H1 (cell line): ENCODE measurements around the gene GRAMD2A. TPM values are rescaled to one million over a fixed set of nuclear protein-coding genes. Genes with fewer than 3 reads are reported as not detected.

ENCODE experiments used
- CTCF ChIA-PET: fragments of 300-600 bp; sonication (Branson Sonifier 250); formaldehyde crosslinking; loops from one replicate; lab custom pipeline; 2021; ENCODE audit not compliant: partially characterized antibody; lab: Charles Lee
- POLR2A ChIA-PET: fragments of 300-600 bp; sonication (Branson Sonifier 250); formaldehyde crosslinking; loops from one replicate; lab custom pipeline; 2021; ENCODE audit warnings: inconsistent platforms; ENCODE audit not compliant: partially characterized antibody; lab: Charles Lee
- DNase-seq, 2 experiments: peaks; one replicate each; pipeline versions ENCODE4 v3.0.0 to v3.0.0-alpha.2; 2010 to 2022; ENCODE audit warnings: low spot score in 2 of 2, low read depth in 1 of 2, mixed read lengths in 1 of 2
- FAIRE-seq: peaks from 2 replicates; lab custom pipeline; 2011; peaks lifted over from hg19 to GRCh38; lab: Jason Lieb, UNC
- H2AFZ ChIP-seq: 2 replicates; pipeline ENCODE4 v1.8.1; 2012; ENCODE audit warnings: low read length, inconsistent platforms
- H2AK5ac ChIP-seq: 2 replicates; pipeline ENCODE4 v1.6.1; 2013; ENCODE audit warnings: low read depth, low read length
- H2BK120ac ChIP-seq: replicated peaks from 2 replicates; pipeline ENCODE3; 2013; ENCODE audit warnings: low read depth, low read length, inconsistent platforms
- H2BK12ac ChIP-seq: 2 replicates; pipeline ENCODE4 v1.6.1; 2013; ENCODE audit warnings: low read depth, low read length
- H2BK15ac ChIP-seq: 2 replicates; pipeline ENCODE4 v1.6.1; 2013; ENCODE audit warnings: low read length
- H2BK20ac ChIP-seq: 2 replicates; pipeline ENCODE4 v1.6.1; 2013; ENCODE audit warnings: low read length
- H2BK5ac ChIP-seq: 2 replicates; pipeline ENCODE4 v1.6.1; 2013; ENCODE audit warnings: low read depth, low read length
- H3K14ac ChIP-seq: 2 replicates; pipeline ENCODE4 v1.6.1; 2013; ENCODE audit warnings: inconsistent platforms; ENCODE audit not compliant: insufficient read length
- H3K18ac ChIP-seq: 2 replicates; pipeline ENCODE4 v1.6.1; 2013; ENCODE audit warnings: low read length; ENCODE audit errors: extremely low read depth
- H3K23ac ChIP-seq: 2 replicates; pipeline ENCODE4 v1.6.1; 2013; ENCODE audit warnings: inconsistent platforms; ENCODE audit not compliant: insufficient read length
- H3K23me2 ChIP-seq: 2 replicates; pipeline ENCODE4 v1.6.1; 2013; ENCODE audit warnings: low read depth, low read length
- H3K27ac ChIP-seq: 2 replicates; pipeline ENCODE4 v1.6.1; 2011; ENCODE audit warnings: low read depth, low read length, inconsistent platforms
- H3K27me3 ChIP-seq, 4 experiments: replicated peaks in 1 of 4; 1 replicate in 1 of 4; 2 replicates in 3 of 4; pipeline versions ENCODE4 v1.6.1 to v1.8.1; 2011 to 2013; ENCODE audit warnings: low read length in 3 of 4, mild to moderate bottlenecking in 3 of 4, inconsistent platforms in 2 of 4, mixed read lengths in 2 of 4, moderate library complexity in 1 of 4; ENCODE audit not compliant: control insufficient read depth in 3 of 4, insufficient read depth in 3 of 4; ENCODE audit errors: extremely low read depth in 1 of 4
- H3K36me3 ChIP-seq, 4 experiments: 2 replicates each; pipeline versions ENCODE4 v1.6.1 to v1.8.1; 2011 to 2013; ENCODE audit warnings: mild to moderate bottlenecking in 4 of 4, low read length in 3 of 4, moderate library complexity in 2 of 4, control low read depth in 1 of 4, inconsistent platforms in 1 of 4; ENCODE audit not compliant: insufficient read depth in 4 of 4, control insufficient read depth in 2 of 4
- H3K4ac ChIP-seq: replicated peaks from 2 replicates; pipeline ENCODE3; 2013; ENCODE audit warnings: low read length, low read depth, mixed read lengths, inconsistent platforms; ENCODE audit not compliant: insufficient read length
- H3K4me1 ChIP-seq, 4 experiments: replicated peaks in 1 of 4; 1 replicate in 1 of 4; 2 replicates in 3 of 4; pipeline versions ENCODE4 v1.6.1 to v1.8.1; 2011 to 2013; ENCODE audit warnings: low read length in 3 of 4, inconsistent platforms in 2 of 4, mixed read lengths in 1 of 4; ENCODE audit not compliant: insufficient read depth in 4 of 4, control insufficient read depth in 3 of 4
- H3K4me2 ChIP-seq, 2 experiments: 2 replicates each; pipeline versions ENCODE4 v1.6.1 to v1.8.1; 2011 to 2013; ENCODE audit warnings: low read depth in 2 of 2, low read length in 2 of 2, control low read depth in 1 of 2, inconsistent platforms in 1 of 2, mild to moderate bottlenecking in 1 of 2; ENCODE audit not compliant: insufficient read depth in 1 of 2
- H3K4me3 ChIP-seq, 4 experiments: fragments of 200-600, 300-600 bp in 1 of 4; sonication (generic), shearing (Covaris generic), sonication (Bioruptor Twin) in 1 of 4; 2 replicates each; pipeline versions ENCODE4 v1.5.1 to v1.8.1; 2011 to 2016; ENCODE audit warnings: low read length in 4 of 4, low read depth in 3 of 4, control low read depth in 2 of 4, inconsistent platforms in 2 of 4, mild to moderate bottlenecking in 2 of 4, mixed read lengths in 1 of 4, moderate library complexity in 1 of 4; ENCODE audit not compliant: insufficient read depth in 2 of 4; ENCODE audit errors: extremely low read depth in 1 of 4
- H3K56ac ChIP-seq: replicated peaks from 2 replicates; pipeline ENCODE3; 2013; ENCODE audit warnings: low read depth, mild to moderate bottlenecking, mixed read lengths, low read length, inconsistent platforms; ENCODE audit not compliant: insufficient read length
- H3K79me1 ChIP-seq: 2 replicates; pipeline ENCODE4 v1.6.1; 2013; ENCODE audit warnings: low read depth, low read length, control low read depth
- H3K79me2 ChIP-seq, 2 experiments: 2 replicates each; pipeline versions ENCODE4 v1.6.1 to v1.8.1; 2012 to 2013; ENCODE audit warnings: low read length in 2 of 2, mild to moderate bottlenecking in 2 of 2, inconsistent platforms in 1 of 2; ENCODE audit not compliant: insufficient read depth in 2 of 2, control insufficient read depth in 1 of 2
- H3K9ac ChIP-seq, 4 experiments: replicated peaks in 1 of 4; 1 replicate in 1 of 4; 2 replicates in 3 of 4; pipeline versions ENCODE4 v1.6.1 to v1.8.1; 2011 to 2013; ENCODE audit warnings: low read depth in 3 of 4, low read length in 3 of 4, control low read depth in 2 of 4, mild to moderate bottlenecking in 2 of 4, moderate library complexity in 2 of 4, inconsistent platforms in 1 of 4; ENCODE audit errors: extremely low read depth in 1 of 4
- H3K9me3 ChIP-seq, 2 experiments: 2 replicates each; pipeline versions ENCODE4 v1.6.1 to v1.8.1; 2012 to 2013; ENCODE audit warnings: mild to moderate bottlenecking in 2 of 2, moderate library complexity in 2 of 2, control low read depth in 1 of 2, inconsistent platforms in 1 of 2, low read depth in 1 of 2, low read length in 1 of 2, mixed read lengths in 1 of 2; ENCODE audit not compliant: insufficient read depth in 2 of 2
- H4K20me1 ChIP-seq, 2 experiments: replicated peaks in 1 of 2; 2 replicates each; pipeline versions ENCODE3 to v1.8.1; 2011 to 2013; ENCODE audit warnings: inconsistent platforms in 2 of 2, low read length in 2 of 2, mild to moderate bottlenecking in 1 of 2; ENCODE audit not compliant: insufficient read depth in 2 of 2, control insufficient read depth in 1 of 2
- H4K5ac ChIP-seq: 2 replicates; pipeline ENCODE4 v1.6.1; 2013; ENCODE audit warnings: low read length, low read depth, mixed read lengths, inconsistent platforms; ENCODE audit not compliant: insufficient read length
- H4K8ac ChIP-seq: 2 replicates; pipeline ENCODE4 v1.8.0; 2013; ENCODE audit warnings: mild to moderate bottlenecking, moderate library complexity, low read length, inconsistent platforms; ENCODE audit not compliant: insufficient read depth; ENCODE audit errors: extremely low read depth
- H4K91ac ChIP-seq: replicated peaks from 2 replicates; pipeline ENCODE3; 2013; ENCODE audit warnings: low read length, mixed read lengths, inconsistent platforms; ENCODE audit not compliant: insufficient read length
- SIX5 ChIP-seq: IDR thresholded peaks from 2 replicates; pipeline ENCODE4 v1.6.1; 2011; ENCODE audit warnings: mild to moderate bottlenecking, low read depth, low read length
- SP2 ChIP-seq: IDR thresholded peaks from 2 replicates; pipeline ENCODE4 v1.6.1; 2012; ENCODE audit warnings: mild to moderate bottlenecking, low read length, inconsistent platforms
- WGBS, 2 experiments: shearing (Covaris generic) in 1 of 2; methylation state at CpG; one replicate each; pipeline versions ENCODE4 v1.1.6 to v1.1.7; 2013 to 2015; ENCODE audit warnings: low lambda C conversion rate in 2 of 2, mixed read lengths in 2 of 2, inconsistent platforms in 1 of 2, low coverage in 1 of 2, missing lambda C conversion rate in 1 of 2; ENCODE audit not compliant: insufficient replicate concordance in 2 of 2, insufficient coverage in 1 of 2, insufficient read length in 1 of 2; ENCODE audit errors: extremely low coverage in 1 of 2, missing lambda C conversion rate in 1 of 2; 5-methylcytosine and 5-hydroxymethylcytosine counted together
- polyA plus RNA-seq, 7 experiments: library from polyadenylated mRNA; depleted of rRNA in 3 of 7; stranded (reverse) in 5 of 7; unstranded in 2 of 7; fragments of >200 nt in 5 of 7; fragments of 200-250 nt in 2 of 7; gene quantifications; 1 replicate in 5 of 7; 2 replicates in 1 of 7; 4 replicates in 1 of 7; pipeline versions ENCODE4 v1.2.1 to v1.2.3, GENCODE V29; 2011 to 2013; ENCODE audit warnings: missing spikeins in 2 of 7, mixed read lengths in 2 of 7
- total RNA-seq: library from RNA; stranded (reverse); fragmentation: NEBNext Ultra II Directional; extraction: Animal tissue kit (Norgen Biotek cat#: 25700); gene quantifications from 2 replicates; pipeline ENCODE4 v1.2.1, GENCODE V29; 2021

GRAMD2A gene
- total and polyA plus RNA-seq, 2 of the 8 experiments (the other 6 are each of a cell fraction or from before 2014, with no cell fraction given): 0.57 to 1.5 TPM

GRCh38 chr15:72203507-72203837 is 5.9 kb upstream of the GRAMD2A start:
- H4K8ac ChIP-seq: no peak overlapping the region
- H4K20me1 ChIP-seq: peaks cover 28 to 34% of the 10 kb centered on the region in 2 experiments
- ChIA-PET CTCF (interaction anchor here (0.6 to 1.2 kb wide), 5 partner anchors 9 to 242 kb away, joined by 3 to 5 read pairs (median 3); no protein-coding TSS in a partner anchor), POLR2A (interaction anchor here (0.8 to 1.4 kb wide), 4 partner anchors 16 to 28 kb away, joined by 3 to 5 read pairs (median 4); partner anchors contain the start of gene PKM)
- no peak overlapping the region for H3K14ac ChIP-seq
- no peaks in the 10 kb centered on the region for H3K27me3 ChIP-seq
- no peak overlapping the region for H3K56ac ChIP-seq
- no peak overlapping the region for H3K4ac ChIP-seq
- DNase-seq (no peak), FAIRE-seq (no peak)
- H3K23ac ChIP-seq: no peak overlapping the region
- peaks cover 5% of the 10 kb centered on the region; the same call in 1 of the 2 replicates for H3K79me1 ChIP-seq
- H3K18ac ChIP-seq: no peak overlapping the region
- no peak overlapping the region for H4K91ac ChIP-seq
- H2BK5ac ChIP-seq: no peak overlapping the region
- H2BK20ac ChIP-seq: no peak overlapping the region
- H2AFZ ChIP-seq: no peak overlapping the region
- H2BK120ac ChIP-seq: no peak overlapping the region
- H3K4me1 ChIP-seq: peaks cover 0 to 2% (median 0%) of the 10 kb centered on the region in 4 experiments; a peak in 1 of 7 replicates
- no peak overlapping the region for H3K9ac ChIP-seq
- H3K23me2 ChIP-seq: no peaks in the 10 kb centered on the region
- H4K5ac ChIP-seq: no peak overlapping the region
- no peak overlapping the region for H2AK5ac ChIP-seq
- H3K79me2 ChIP-seq: no peaks in the 10 kb centered on the region; a peak in 1 of 4 replicates
- no peak overlapping the region for H3K27ac ChIP-seq
- peaks cover 66 to 96% (median 91%) of the 10 kb centered on the region in 4 experiments for H3K36me3 ChIP-seq
- WGBS, 2 experiments: 95% methylated on average over 5 of the region's 5 CpGs; no CpG with 5 or more reads in 1 of the 2 experiments
- H2BK15ac ChIP-seq: no peak overlapping the region
- TF ChIP-seq SIX5 (no peak), SP2 (no peak)
- H2BK12ac ChIP-seq: no peak overlapping the region
- H3K9me3 ChIP-seq: no peaks in the 10 kb centered on the region
- no peak overlapping the region for H3K4me2 ChIP-seq
- H3K4me3 ChIP-seq: no peak overlapping the region
